GM19023 (cell line): ENCODE results near the gene S100A9.

Experiments
- ATAC-seq: cut with Tn5 transposase; IDR thresholded peaks from one replicate; pipeline ENCODE4 v1.9.1; 2021; ENCODE audit warnings: mild to moderate bottlenecking, moderate library complexity; ENCODE audit not compliant: unreplicated experiment

The S100A9 gene

DNA sequence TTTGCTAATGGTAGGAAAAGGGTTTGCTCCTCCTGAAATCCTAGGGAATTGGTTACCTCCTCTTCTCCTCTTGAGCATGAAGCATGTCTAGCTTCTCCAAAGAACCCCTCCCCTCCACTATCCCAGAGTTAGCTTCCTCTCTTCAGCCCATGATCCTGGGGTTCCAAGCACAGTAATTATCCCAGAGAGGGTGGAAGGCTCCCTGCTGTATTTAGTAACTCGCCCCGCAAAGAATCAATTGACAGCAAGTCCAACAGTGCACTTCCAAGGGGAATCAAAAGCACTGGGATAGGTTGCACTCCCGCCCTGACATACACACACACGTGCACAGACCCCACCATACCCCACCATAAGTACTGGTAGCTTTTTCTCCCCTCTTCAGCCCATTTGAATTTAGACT is 30.1 kb downstream of the S100A9 start:
- ATAC-seq: no peak

GRCh38 chr1:153389401-153389800 is 31.7 kb downstream of the S100A9 start:
- no peak for ATAC-seq

DNA sequence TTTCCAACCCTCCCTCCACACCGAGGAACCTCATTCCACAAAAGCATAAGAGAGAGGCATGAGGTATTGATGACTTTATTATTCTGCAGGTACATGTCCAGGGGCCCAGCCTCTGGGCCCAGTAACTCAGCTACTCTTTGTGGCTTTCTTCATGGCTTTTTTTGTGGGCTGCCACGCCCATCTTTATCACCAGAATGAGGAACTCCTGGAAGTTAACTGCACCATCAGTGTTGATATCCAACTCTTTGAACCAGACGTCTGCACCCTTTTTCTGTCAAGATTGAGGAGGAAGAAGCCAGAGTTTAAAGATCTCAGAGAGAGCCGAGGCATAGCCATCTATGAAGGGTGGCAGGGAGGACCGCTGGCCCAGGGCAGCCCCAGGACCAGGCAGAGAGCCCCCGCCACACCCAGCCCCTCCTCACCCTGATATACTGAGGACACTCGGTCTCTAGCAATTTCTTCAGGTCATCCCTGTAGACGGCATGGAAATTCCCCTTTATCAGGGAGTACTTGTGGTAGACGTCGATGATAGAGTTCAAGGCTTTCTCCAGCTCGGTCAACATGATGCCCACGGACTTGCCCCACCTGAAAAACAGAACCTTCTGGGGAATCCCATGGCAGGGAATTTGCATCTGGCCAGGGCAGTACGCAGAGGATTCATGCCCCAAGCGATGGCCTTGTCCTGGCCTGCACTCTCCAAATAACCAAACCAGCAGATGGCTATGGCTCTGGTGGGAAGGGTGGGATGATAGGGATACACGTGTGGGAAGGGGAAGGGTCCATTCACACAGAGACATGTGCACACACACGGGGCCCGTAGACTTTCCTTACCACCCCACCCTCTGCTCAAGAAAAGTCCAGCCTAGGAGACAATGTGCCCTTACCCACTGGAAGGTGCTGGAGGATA is 32.6 kb downstream of the S100A9 start:
- ATAC-seq: no peak

DNA sequence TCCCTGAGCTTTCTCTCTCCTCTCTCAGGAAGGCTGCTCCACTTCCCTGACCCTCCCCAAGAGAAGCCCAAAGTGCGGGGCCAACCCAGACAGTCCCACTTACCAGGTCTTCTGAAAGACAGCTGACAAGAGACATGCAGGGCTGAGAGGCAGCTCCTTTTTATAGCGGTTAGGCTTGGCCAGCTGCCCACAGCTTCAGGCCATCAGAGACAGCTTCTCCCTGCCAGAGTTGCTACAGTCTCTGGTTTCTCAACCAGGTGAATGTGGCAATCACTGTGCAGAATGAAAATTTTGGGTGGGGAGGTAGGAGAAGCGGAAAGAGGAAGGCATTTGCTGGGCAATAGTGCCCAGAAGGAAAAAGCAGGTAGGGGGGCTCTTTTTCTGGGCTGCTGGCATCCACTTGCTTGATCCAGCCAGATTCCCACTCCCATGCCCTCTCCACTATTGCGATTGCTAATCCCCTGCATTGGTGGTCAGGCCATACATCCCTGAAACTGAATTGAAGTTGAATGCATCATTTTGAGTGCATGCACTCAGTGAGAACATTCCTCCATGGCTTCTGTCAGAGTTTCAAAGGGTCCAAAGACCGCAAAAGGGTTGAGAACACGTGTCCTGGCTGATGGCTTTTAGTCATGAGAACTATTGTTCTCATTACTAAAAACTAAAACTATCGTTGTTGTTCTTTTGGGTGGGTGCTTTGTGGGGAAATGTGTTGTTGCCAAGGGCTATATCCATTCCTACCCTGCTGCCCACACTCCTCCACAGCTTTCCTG is 33.5 kb downstream of the S100A9 start, which contains the start of gene S100A8:
TSS of gene S100A8 (minus strand) at position 136 of the 773 bp plus-strand sequence. CDS start 538 bp downstream, outside the sequence.
- no peak for ATAC-seq

- no peak for ATAC-seq
Observed at GRCh38 chr1:153392258-153392657, 34.6 kb downstream of the S100A9 start.

DNA sequence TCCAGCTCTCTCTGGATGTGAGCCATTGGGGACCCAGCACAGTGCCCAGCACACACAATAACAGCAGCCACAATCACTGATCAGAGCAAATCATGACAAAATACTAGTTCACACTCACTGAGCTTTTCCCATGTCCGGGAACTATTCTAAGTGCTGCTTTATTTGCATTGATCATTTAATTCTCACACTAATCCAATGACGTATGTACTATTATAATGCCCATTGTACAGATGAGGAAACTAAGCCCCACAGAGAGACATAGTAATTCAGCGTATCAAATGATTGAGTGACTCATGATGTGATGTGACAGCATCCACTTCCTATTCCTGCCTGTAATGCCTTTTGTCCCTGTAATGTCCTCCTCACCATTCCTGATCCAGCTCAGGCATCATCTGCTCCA is 35.2 kb downstream of the S100A9 start:
- no peak for ATAC-seq

DNA sequence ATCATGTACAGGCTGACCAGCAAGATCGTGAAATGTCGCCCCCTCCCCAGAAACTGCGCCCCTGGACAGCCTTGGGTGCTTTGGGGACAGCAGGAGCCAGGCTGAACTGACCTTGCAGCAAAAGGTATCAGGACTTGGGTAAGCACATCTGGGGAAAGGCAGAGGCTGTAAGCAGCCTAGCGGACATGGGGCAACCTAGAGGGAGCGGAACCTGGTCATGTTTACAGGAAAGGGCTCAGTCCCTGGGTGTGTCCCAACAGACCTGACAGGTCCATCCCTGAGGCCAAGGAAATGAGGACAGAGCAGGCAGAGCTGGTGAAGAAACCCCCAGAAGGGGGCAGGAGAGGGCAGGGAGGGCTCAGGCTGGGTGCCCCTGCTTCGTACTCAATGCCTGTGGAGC is 36.3 kb downstream of the S100A9 start:
- ATAC-seq: no peak

DNA sequence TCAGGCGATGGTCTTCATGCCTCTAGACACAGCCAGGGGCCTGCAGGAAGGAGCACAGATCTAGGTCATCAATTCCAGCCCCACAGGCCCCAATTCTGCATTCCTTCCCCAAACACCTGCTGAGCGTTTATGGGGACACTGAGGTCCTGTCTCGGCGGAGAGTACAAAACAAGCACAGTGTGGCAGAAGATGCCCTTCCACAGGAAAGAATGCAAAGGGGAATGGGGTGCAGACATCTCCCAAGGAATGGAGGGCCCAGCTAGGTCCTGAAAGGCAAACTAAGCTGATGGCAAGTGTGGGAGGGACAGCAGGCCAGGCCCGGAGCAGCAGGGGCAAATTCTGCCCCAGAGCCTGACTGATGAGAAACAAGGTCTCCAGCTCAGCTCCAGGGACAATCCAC is 36.7 kb downstream of the S100A9 start:
- no peak for ATAC-seq

GRCh38 chr1:153395136-153395685 is 37.6 kb downstream of the S100A9 start:
- ATAC-seq: no peak

DNA sequence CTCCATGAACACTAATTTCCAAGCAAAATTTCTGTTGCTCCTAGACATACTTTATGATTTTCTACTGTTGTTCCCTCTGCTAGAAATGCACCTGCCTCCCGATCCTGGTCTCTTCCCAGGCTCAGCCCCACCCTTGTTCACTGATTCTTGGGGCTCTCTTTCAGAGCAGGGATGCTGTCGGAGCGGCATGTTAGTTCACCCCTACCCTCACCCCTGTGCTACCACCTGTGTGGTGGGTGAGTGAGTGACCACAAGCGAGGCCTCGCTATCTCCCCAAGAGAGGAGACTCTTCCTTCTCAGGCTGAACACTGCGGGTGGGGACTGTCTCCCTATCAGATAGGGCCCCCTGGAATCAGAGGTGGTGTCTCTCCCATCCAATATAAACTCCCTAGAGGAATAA is 38.1 kb downstream of the S100A9 start:
- no peak for ATAC-seq

DNA sequence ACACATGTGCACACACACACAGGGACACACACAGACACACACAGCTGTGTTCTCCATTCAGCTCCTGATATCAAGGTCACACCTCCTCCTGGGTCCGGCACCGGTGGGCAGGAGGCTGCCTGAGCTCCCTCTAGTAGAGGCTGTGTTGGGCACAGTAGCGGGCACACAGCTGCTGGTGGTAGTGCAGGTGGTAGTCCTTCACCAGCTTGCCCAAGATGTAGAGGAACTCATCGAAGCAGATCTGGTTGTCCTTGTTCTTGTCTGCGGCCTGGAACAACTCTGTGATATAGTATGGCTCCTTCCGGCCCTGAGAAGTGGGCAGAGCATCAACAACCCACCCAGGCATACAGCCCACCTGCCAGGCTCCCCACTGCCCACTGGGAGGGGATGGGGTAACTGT is 38.8 kb downstream of the S100A9 start:
- ATAC-seq: no peak

DNA sequence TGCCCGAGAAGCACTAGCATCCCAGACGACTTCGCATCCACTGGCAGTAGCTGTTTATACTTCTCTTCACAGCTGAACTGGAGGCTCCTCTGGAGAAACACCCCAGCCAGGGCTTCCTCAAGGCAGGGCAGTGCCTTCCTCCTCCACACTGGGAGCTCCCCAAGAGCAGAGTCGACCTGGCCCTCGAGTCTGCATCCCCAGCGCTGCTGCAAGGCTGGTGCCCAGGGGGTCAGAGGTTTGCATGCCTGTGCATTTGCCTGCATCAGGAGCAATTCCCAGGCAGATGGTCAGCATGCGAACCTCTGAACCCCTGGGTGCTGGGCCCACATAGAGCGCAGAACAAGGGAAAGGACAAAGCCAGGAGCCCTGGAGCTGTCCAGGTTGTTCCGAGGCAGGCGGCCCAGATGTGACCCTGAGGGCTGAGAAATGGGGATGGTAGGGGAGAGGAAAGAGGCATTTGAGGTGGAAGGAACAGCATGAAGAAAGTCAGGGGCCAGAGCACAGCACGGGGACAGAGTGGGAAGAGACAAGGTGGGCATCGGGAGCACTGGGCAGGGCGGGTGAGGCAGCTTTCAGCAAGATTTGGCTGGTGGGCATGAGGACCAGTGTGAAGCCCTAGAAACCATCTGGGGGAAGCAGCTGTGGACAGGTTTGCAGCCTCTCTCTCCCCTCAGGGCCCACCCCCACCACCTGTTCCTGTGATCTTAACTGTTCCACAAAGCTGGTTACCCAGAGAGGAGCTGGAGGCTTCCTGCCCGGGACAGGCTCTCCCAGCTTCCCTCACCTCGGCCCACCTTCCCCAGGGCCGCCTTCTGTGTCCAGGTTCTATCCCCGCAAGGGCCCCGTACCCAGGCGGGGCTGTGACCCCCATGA is 39.6 kb downstream of the S100A9 start:
- no peak for ATAC-seq

GRCh38 chr1:153397924-153398651 is 40.4 kb downstream of the S100A9 start:
- no peak for ATAC-seq

DNA sequence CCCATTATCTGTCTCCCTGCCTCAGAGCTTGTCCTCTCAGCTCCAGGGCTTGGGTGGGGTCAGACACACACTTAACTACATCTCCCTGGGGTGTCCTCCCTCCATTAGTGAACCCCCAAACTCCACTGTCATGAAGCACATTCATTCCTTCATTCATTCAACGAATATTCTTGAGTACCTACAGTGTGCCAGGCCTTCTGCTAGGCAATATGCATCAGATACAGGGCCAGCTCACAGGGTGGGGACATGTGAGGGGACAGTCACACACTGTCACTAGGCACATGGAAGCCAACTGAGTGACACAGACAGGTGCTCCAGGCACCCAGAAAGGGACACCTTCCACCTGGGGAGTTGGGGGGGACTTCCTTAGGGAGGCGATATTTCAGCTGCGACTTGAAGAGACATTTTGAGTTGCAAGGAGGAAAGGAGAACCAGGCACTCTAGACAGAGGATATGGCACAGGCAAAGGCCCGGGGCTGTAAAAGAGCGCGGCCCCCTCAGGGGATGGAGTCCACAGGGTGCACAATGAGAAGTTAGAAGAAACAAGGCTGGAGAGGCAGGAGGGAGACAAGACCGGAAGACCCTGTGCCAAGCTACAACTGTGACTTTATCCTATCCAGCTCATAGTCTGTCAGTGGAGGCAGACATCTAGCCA is 41.9 kb downstream of the S100A9 start:
- no peak for ATAC-seq

DNA sequence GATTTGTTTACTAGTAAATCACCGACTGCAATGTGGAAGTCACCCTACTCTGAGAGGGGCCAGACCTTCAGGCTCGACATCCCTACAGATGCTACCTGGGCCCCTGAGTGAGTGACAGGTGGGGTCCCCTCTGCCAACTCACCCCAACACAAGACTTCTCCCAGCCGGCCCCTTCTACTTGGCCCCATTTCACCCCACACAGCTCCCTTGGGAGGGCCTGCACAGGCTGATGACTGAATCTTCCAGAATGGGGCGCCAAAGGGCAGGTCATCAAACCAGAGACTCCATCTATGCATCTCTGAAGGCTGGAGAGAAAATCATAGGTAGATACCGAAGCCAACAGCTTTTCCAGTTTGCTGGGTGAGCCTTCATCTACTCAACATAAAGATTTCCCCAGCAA is 42.6 kb downstream of the S100A9 start:
- ATAC-seq: no peak

- ATAC-seq: no peak
Observed at GRCh38 chr1:153401461-153401860, 43.8 kb downstream of the S100A9 start.

DNA sequence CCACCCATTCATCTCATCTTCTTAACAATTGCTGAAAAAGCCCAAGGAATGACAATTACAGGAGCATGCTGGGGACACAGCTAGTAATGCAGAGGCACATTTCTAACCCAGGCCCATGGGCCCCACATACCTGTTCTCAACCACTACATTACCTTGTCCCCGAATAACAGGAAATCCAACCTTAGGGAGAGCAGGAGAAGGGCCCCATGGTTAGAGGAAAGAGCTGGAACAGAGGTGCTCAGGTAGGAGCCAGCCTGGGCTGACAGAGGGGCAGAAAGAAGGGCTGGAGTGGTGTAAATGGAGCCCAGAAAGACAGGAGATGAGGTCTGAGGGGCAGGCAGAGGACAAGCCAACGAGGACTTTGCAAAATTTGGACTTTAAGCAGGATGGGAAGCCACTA is 44.6 kb downstream of the S100A9 start:
- ATAC-seq: no peak

DNA sequence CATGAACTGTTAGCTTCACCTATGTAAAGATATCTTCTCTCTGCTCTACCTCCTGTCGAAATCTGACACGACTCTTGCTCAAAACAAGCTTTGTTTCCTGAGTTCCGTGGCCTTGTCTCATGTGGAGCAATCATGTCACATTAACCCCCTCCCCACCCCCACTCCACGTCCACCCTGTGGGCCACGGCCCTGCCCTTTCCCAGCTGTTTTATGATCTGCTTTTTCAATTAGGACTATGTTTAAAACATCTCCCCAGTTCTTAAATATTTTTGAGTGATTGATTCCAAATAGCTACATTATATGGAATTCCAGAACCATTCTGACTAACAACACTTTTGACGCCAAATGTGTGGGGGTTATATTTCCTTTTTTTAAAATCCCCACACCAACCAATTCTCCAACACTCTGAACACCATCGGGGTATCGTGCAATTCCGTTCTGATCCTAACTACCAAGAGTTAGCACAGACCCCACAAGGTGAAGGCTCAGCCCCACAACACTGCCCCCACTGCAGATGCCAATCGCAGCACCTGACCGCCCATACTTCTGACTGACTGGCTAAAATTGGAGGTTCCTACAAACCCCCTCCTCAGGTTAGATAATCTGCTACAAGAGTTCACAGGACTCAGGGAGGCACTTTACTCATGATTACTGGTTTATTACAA is 45.9 kb downstream of the S100A9 start:
- ATAC-seq: no peak

DNA sequence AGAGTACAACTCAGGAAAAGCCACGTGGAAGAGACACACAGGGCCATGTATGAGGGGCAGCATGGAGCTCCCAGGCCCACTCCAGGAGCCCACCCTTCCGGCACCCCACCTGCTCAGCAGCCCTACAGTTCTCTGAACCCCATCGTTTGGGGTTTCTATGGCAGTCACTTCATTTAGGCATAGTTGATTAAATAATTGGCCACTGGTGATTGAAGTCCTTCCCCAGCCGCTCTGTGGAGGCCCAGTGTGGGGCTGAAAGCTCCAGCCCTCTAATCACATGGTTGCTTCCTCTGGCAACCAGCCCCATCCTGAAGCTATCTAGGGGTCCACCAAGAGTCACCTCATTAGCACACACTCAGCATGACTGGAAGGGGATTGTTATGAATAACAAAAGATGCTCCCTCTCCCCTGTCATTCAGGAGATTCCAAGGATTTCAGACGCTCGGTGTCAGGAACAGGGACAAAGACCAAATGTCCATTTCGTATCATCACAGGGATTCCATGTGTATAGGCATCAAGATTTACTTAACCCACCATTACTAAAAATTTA is 46.5 kb downstream of the S100A9 start:
- ATAC-seq: no peak
